NCI-H2171 treated with DMSO at 0.1 percent for 48 hours (cell line): Measurements from ENCODE around the gene USP15.
"Not testable (repeated sequence)": the region's sequence is repeated elsewhere in the genome, so short reads cannot be mapped to it uniquely, and the experiment has no call there.

Experiments
- DNase-seq: peaks from one replicate; lab custom pipeline; 2025; lab: John Stamatoyannopoulos, UW

USP15 gene

DNA sequence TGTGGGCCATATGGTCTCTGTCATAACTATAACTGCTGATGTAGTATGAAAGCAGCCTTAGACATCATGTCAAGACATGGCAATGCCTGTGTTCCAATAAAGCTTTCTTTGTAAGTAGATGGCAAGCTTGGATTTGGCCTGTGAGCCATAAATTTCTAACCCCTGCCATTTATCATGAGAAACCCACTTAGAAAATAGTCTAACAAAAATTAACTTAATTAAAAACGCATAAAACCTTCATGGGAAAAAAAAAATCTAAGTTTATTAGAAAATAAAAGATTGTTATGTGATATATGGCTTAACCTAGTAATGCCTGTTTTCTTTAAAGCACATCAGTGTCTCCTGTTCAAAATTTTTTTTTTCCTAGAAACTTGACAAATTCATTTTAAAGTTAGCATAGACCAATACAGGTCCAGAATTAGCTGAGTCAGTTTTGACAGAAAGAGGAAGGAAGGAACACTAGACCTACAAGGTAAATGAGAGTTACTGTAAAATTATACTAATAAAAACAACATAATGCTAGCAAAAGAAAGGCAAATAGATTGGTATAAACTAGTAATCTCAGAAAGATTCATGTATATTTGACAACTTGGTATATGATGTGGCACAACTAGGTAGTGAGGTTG, 68.2 kb downstream of the USP15 start:
- DNase-seq = no peak

DNA sequence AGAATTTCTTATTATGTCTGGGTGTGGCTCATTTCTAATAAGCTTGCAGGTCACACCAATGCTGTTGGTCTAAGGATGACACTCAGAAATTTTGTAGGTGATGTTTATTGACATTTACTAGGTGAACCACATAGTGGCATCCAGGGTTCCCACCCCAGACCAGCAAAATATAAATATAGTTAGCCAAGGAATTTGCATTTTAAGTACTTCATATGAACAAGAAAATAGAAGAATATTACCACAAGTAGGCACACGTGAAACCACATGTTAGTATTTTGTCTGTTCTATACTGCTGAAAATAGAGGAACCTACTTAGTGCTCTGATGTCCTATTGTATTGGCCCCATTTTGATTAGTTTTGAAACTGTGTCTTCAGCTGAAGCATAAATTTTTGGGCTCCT, 71.1 kb downstream of the USP15 start:
- DNase-seq = no peak

DNA sequence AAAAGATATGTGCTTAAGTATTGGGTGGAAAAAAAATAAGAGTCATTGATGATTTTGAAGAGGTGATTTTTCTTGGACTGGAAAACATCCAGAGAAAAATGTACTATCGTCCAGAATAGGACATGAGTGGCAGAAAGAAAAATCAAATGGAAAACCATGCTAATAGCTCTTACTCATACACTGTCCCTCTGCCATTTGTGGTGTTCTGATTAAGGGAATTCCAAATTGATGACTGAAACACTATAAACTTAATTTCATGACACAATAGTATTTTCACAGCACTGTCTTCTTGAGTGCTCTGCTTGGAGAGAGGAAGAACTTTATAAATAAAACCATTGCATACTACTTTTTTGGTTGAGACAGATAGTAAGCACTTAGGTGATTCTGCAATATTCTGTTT, 72.4 kb downstream of the USP15 start:
- DNase-seq = no peak

DNA sequence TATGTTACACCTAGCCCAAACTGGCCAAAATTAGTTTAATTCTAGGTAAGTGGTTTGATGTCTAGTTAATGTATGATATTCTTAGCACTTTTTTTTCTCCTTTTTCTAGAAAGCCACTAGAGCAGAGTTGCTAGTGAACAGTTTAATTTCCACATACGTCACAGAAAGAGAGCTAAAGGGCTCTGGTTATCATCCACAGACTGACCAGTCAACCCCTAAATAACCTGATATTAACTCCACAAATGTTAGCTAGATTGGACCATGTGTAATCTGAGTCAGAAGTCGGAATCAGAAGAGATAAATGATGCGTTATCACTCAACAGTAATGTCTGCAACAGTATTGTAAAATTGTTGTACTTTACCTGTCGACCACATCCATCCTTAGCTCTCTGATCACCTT, 74.9 kb downstream of the USP15 start:
- no peak for DNase-seq

DNA sequence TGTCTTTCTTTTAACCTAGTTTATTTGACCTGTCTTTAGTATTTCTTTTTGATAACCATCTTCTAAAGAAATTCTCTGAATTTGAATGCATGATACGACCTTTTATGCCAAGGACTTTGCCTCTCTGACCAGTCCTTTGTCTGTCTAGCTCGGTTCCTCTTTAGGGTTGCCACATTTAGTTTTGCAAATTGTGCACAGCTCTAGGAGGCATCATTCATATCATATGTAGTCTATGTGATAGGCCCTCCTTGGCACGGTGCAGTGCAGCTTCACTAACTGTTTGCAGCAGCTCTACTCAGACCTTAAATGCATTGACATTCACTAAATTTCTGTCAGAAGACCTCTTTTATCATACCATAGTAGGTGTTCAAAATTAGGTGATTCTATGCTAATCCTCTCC, 75.6 kb downstream of the USP15 start:
- no peak for DNase-seq

DNA sequence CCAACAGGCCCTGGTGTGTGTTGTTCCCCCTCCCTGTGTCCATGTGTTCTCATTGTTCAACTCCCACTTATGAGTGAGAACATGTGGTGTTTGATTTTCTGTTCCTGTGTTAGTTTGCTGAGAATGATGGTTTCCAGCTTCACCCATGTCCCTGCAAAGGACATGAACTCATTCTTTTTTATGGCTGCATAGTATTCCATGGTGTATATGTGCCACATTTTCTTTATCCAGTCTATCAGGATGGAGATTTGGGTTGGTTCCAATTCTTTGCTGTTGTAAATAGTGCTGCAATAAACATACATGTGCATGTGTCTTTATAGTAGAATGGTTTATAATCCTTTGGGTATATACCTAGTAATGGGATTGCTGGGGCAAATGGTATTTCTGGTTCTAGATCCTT, 77.4 kb downstream of the USP15 start:
- DNase-seq = not testable (repeated sequence)

DNA sequence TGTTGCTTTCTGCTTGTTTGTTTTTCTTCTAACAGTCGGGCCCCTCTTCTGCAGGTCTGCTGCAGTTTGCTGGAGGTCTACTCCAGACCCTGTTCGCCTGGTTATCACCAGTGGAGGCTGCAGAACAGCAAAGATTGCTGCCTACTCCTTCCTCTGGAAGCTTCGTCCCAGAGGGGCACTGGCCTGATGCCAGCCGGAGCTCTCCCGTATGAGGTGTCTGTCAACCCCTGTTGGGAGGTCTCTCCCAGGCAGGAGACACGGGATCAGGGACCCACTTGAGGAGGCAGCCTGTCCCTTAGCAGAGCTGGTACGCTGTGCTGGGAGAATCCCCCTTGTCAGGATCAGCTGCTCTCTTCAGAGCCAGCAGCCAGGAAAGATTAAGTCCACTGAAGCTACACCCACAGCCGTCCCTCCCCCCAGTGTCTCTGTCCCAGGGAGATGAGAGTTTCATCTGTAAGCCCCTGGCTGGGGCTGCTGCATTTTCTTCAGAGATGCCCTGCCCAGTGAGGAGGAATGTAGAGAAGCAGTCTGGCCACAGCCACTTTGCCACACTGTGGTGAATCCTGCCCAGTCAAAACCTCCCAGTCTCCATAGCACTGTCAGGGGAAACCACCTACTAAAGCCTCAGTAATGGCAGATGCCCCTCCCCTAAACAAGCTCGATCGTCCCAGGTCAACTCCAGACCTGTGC, 82.6 kb downstream of the USP15 start:
- not testable (repeated sequence) for DNase-seq

DNA sequence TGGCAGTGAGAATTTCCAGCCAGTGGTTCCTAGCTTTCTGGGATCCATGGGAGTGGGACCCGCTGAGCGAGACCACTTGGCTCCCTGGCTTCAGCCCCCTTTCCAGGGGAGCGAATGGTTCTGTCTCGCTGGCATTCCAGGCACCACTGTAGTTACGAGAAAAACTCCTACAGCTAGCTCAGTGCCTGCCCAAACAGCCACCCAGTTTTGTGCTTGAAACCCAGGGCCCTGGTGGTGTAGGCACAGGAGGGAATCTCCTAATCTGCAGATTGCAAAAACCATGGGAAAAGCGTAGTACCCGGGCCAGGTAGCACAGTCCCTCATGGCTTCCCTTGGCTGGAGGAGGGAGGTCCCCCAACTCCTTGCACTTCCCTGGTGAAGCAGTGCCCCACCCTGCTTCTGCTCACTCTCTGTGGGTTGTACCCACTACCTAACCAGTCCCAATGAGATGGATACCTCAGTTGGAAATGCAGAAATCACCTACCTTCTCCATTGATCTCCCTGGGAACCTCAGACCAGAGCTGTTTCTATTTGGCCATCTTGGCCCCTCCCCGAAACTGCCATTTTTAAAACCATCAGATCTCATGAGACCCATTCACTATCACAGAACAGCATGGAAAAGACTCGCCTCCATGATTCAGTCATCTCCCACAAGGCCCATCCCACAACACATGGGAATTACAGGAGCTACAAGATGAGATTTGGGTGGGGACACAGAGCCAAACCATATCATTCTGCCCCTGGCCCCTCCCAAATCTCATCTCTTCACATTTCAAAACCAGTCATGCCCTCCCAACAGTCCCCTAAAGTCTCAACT, 83.3 kb downstream of the USP15 start:
- DNase-seq = not testable (repeated sequence)

DNA sequence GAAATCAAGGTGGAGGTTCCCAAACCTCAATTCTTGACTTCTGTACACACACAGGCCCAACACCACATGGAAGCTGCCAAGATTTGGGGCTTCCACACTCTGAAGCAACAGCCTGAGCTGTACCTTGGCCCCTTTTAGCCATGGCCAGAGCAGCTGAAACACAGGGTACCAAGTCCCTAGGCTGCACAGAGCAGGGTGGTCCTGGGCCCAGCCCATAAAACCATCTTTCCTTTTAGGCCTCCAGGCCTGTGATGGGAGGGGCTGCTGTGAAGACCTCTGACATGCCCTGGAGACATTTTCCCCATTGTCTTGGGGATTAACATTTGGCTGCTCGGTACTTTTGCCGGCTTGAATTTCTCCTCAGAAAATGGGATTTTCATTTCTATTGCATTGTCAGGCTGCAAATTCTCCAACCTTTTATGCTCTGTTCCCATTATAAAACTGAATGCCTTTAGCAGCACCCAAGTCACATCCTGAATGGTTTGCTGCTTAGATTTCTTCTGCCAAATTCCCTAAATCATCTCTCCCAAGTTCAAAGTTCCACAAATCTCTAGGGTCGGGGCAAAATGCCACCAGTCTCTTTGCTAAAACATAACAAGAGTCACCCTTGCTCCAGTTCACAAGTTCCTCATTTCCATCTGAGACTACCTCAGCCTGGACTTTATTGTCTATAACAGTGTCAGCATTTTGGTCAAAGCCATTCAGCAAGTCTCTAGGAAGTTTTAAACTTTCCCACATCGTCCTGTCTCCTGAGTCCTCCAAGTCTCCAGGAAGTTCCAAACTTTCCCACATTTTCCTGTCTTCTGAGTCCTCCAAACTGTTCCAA, 84.7 kb downstream of the USP15 start:
- DNase-seq = not testable (repeated sequence)

DNA sequence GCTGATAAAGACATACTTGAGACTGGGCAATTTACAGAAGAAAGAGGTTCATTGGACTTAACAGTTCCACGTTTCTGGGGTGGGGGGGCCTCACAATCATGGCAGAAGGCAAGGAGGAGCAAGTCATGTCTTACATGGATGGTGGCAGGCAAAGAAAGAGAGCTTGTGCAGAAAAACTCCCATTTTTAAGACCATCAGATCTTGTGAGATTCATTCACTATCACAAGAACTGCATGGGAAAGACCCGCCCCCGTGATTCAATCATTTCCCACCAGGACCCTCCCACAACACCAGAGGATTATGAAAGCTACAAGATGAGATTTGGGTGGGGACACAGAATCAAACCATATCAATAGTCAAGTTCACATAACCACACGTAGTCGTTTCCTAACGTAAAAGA, 85.5 kb downstream of the USP15 start:
- no peak for DNase-seq

DNA sequence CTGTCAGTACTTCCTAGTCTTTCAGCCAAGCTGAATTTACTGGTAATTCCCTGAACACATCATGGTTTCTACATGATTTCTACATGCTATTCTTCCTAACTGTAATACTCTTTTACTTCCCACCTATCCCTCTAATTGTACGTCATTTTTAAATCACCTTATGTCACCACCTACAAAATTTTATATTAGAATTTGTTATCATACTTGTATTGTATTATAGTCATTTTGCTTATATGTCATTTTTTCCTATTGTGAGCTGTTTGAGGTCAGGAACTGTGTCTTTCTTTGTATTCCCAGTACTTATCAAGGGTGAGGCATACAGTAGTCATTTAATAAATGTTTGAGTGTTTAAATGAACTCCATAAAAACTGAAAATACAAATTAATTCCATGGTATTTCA, 86.6 kb downstream of the USP15 start:
- DNase-seq = no peak

DNA sequence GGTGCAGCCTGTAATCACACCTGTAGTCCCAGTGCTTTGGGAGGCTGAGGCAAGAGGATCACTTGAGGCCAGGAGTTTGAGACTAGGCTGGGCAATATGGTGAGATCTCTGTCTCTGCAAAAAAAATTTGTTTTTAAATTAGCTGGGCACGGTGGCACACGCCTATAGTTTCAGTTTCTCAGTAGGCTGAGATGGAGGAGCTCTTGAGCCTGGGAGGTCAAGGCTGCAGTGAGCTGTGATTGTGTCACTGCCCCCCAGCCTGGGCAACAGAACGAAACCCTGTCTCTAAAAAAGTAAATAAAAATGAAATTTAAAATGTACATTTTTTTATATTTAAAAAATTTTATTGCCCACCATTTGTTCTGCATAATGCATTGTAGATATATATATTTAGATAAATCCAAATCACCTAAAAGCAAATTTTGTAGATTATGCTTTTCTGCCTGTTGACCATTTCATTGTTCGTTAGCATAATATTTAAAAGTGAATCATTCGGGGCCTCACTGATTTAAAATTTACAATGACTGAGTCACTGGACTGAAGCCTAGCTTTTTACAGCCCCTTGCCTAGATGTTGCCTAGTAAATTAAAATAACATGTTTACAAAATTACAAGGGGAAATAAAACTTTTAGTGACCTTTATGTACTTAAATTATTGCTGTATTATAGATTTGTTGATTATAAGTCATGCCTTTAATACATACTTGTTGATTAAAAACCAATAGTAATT, 87.9 kb downstream of the USP15 start:
- DNase-seq = no peak

DNA sequence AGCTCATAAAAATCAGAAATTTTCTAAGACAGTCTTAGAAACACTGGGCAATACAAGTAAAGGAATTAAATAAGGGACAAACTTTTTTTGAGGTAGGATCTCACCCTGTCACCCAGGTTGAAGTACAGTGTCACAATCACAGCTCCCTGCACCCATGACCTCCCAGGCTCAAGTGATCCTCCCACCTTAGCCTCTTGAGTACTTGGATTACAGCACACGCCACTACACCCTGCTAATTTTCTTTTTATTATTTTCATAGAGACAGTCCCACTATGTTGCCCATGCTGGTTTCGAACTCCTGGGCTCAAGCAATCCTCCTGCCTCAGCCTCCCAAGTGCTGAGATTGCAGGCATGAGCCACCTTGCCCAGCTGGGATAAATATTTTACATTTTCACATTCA, 90.3 kb downstream of the USP15 start:
- no peak for DNase-seq

DNA sequence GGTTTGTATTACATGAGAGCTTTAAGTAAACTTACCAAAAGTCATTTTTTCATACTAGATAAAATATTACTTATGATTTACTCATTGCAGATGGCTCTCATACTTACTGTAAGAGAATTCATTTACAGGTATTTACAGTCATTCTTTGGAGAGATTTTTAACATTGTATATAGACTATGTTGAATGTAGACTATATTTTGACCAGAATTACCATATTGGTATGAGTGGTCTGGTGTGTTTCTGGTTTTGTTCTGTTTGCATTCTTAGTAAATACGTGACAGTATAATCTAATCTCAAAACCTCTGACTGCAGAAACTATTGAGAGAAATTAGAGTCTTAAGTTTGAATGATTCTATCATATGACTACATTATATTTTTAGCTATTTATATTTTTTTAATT, 91.1 kb downstream of the USP15 start:
- DNase-seq = no peak

DNA sequence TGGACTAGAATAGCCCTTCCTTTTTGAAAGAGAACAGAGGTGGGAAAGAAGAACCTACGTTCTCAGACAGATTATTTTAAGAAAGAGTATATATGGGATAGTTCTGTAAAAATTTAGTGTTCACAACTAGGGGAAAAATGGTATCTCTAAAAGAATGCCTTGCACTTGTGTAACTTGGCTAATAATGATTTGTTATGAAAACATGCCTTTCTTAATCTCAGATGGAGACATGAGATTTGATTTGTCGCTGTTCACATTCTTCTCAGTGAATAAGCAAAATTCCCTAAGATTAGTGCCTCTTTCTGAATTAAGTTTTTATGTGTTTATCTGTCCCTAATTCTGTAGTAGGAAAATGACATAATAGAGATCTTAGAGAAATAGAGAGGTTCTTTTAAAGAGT, 100.8 kb downstream of the USP15 start:
- no peak for DNase-seq

DNA sequence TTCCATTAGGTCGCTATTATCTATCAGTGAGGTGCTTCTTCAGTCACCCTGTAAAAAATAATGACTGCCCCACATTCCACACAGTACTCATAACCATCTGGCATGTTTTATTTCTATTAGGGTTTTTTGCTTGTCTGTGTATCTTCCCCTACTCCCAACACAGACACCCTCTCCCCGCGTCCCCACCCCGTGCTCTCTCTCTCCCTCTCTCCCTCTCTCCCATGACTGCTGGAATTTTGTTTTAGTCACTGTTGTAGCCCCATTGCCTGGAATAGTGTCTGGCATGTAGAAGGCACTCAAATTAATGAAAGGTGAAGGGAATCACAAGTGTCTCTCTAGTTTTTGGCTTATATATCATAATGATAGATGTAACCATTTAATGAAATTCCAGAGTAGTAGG, 103.3 kb downstream of the USP15 start:
- DNase-seq = no peak

DNA sequence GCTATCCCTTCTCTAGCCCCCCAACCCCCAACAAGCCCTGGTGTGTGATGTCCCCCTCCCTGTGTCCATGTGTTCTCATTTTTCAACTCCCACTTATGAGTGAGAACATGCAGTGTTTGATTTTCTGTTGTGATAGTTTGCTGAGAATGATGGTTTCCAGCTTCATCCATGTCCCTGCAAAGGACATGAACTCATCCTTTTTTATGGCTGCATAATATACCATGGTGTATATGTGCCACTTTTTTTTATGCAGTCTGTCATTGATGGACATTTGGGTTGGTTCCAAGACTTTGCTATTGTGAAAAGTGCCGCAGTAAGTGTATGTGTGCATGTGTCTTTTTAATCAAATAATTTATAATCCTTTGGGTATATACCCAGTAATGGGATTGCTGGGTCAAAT, 104.5 kb downstream of the USP15 start:
- not testable (repeated sequence) for DNase-seq

DNA sequence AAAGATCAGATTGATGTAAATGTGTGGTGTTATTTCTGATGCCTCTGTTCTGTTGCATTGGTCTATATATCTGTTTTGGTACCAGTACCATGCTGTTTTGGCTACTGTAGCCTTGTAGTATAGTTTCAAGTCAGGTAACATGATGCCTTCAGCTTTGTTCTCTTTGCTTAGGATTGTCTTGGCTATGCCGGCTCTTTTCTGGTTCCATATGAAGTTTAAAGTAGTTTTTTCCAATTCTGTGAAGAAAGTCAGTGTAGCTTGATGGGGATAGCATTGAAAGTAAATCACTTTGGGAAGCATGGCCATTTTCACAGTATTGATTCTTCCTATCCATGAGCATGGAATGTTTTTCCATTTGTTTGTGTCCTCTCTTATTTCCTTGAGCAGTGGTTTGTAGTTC, 105.6 kb downstream of the USP15 start:
- DNase-seq = not testable (repeated sequence)

DNA sequence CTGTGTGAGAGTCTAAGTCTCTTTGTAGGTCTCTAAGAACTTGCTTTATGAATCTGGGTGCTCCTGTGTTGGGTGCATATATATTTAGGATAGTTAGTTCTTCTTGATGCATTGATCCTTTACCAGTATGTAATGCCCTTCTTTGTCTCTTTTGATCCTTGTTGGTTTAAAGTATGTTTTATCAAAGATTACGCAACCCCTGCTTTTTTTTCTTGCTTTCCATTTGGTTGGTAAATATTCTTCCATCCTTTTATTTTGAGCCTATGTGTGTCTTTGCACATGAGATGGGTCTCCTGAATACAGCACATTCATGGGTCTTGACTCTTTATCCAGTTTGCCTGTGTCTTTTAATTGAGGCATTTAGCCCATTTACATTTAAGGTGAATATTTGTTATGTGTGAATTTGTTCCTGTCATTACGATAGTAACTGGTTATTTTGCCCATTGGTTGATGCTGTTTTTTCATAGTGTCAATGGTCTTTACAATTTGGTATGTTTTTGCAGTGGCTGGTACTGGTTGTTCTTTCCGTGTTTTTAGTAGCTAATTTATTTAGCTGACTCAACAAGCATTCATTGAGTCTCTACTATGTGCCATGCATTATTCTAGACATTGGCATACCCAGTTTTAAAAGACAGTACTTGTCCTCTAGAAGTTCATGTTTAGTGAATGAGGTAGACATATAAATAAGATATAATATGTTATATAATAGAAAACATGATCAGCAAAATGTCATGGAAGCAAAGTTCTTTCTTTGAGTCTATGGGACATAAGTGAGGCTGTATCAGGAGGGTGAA, 108.4 kb downstream of the USP15 start:
- DNase-seq = not testable (repeated sequence)

DNA sequence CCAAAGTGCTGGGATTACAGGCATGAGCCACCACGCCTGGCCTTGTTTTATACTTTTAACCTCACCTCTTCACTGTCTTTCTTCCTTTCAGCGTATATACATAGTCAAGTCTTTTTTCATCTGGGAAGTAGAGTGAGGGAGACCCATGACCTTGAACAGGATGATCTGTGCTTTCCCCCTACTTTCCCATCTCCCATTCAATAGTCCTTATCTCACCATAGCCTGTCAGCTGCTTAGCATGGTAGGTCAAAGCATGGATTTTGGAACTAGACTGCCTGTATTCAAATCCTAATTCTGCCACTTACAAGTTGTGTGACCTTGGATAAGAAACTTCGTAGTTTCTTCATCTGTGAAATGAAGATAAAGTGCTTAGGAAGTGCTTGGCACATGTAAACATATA, 110.0 kb downstream of the USP15 start:
- no peak for DNase-seq

DNA sequence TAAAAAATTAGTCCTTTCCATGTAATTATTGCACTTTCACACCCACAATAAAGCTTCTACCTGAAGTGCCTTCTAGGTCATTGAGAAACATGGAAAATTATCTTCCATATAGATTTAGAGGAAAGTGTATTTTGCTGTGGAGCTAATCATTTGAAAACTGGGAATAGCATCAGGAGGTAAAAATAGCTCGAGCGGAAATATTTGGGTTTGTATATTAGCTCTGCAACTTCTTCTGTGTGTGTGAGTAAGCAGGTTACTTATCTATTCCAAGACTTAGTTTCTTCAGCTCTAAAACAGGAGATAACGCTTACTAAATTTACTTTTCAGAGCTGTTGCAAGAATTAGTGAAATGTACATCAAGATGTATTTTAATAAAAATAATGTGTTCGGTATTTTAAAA, 111.5 kb downstream of the USP15 start:
- no peak for DNase-seq
